Coronary artery (tissue), 2 donors: ENCODE results near the gene ATXN7.

Source experiments
- DNase-seq: peaks from one replicate; pipeline ENCODE4 v3.0.0-alpha.2; 2017; ENCODE audit warnings: low spot score
- H3K27ac ChIP-seq, 2 donors: fragments of 200-600 bp; sonication (generic); one replicate each; pipeline ENCODE4 v1.5.1; 2016 to 2019
- H3K4me3 ChIP-seq: fragments of 200-600 bp; sonication (generic); 2 replicates; pipeline ENCODE4 v1.5.1; 2016; ENCODE audit warnings: mild to moderate bottlenecking, moderate library complexity
- CTCF ChIP-seq: fragments of 200-600 bp; sonication (generic); IDR thresholded peaks from one replicate; pipeline ENCODE4 v1.5.1; 2019; ENCODE audit warnings: antibody characterized with exemption

Gene ATXN7

GRCh38 chr3:64049832-64050231, 186.2 kb downstream of the ATXN7 start:
- TF ChIP-seq CTCF = no peak
- no peak for DNase-seq

More at GRCh38 chr3:64049832-64050231, 186.2 kb downstream of the ATXN7 start:
- Histone ChIP-seq H3K27ac (no peak overlapping the region), H3K4me3 (no peak overlapping the region)
